ENCODE results near the gene FOXD4L6.
"Not testable (repeated sequence)": the region's sequence is repeated elsewhere in the genome, so short reads cannot be mapped to it uniquely, and the experiment has no call there.

The FOXD4L6 gene

DNA sequence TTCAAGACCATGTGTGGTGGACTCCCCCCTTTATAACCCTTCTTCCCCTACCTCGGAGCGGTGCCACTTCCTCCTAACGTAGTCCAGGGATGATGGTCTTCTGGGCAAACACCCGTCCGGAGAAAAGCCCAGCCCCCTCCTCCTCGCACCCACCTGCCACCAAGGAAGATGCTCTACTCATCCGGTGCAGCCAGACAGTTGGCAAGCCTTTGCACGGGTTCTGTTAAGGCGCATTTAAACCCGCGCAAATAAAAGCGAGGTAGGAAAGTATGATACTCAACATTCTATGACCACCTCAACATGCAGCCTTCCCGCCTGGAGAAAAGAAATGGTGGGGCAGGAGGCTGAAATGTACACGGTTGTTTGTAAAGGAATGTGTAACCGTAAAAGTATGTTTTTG is at the start of gene FOXD4L6:
Gene FOXD4L6, minus strand, starts transcription at position 101 of the 400 bp plus-strand sequence. CDS start 298 bp downstream, outside the sequence.
- not testable (repeated sequence) for DNase-seq (ENCODE audit: low spot score)

DNA sequence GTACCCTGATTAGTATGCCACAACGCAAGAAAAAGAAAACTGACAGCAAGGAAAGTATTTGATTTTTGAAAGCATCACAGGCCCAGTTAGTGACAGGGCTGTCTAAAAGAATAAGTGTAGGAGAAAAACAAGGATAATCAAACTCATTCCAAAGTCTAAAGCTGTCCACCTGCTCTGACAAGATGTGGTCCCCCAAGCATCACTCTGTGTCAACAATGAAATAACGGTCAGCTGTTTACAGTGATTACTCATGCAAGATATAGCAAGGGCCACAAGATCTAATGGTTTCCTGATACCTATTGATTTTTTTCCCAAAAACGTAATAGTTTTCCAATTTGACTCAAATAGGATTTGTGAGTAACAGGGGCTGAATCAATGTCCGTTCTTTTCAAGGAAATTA is 46.5 kb upstream of the FOXD4L6 start:
- not testable (repeated sequence) for DNase-seq (ENCODE audit: low spot score)

DNA sequence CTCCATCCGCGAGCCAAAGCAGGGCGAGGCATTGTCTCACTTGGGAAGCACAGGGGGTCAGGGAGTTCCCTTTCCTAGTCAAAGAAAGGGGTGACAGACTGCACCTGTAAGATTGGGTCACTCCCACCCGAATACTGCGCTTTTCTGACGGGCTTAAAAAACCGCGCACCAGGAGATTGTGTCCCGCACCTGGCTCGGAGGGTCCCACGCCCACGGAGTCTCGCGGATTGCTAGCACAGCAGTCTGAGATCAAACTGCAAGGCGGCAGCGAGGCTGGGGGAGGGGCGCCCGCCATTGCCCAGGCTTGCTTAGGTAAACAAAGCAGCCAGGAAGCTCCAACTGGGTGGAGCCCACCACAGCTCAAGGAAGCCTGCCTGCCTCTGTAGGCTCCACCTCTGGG is 21.6 kb upstream of the FOXD4L6 start:
- DNase-seq (ENCODE audit: low spot score), result not testable (repeated sequence)

DNA sequence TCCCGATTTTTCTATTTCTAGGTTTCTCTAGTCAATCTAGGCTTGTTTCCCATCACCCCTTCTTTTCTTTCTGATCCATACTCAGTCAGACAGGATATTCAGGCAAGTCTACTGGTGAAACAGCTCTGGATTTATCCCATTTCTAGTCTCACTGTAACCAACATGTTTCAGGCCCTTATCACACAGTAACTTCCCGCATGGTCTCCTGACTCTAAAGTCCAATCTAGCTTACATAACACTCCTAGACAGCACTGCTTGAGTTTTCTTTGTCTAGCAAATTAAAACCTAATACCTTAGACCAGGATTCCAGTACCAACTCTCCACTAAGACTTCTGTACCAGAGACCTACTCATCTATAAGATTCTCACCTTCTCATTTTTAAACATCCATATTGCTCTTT is 13.4 kb upstream of the FOXD4L6 start:
- not testable (repeated sequence) for DNase-seq (ENCODE audit: low spot score)

DNA sequence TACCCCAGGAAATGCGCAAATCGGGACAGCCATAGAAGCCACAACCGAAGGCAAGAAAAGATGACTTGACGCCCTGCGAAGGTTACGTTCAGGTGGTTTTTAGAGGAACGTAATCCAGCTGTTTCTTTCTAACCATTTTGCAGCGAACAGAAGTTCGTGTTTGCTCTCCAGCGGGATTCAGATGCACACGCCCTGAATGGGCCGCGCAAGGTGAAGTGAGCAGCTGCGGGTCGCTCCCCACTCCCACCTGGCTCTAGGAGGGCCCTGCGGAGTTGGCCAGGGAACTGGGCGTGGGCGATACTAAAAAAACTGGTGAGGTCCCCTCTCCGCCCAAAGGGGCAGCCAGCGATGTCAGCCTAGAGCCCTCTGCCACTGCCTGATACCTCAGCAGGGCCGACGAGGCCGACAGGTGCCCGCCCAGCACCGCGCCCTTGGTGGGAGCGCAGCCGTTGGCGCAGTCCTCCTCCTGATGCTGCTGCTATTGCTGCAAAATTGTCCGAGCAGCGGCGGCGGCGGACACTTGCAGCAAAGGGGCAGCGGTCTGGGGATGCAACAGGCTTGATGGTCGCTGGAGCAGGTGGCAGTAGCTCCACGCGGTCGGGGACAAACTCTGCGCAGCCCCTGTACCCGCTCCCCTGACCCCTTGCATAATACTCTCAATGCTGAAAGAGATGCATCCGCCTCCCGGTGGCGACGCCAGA is 1.6 kb downstream of the FOXD4L6 start:
- not testable (repeated sequence) for DNase-seq (ENCODE audit: low spot score)

DNA sequence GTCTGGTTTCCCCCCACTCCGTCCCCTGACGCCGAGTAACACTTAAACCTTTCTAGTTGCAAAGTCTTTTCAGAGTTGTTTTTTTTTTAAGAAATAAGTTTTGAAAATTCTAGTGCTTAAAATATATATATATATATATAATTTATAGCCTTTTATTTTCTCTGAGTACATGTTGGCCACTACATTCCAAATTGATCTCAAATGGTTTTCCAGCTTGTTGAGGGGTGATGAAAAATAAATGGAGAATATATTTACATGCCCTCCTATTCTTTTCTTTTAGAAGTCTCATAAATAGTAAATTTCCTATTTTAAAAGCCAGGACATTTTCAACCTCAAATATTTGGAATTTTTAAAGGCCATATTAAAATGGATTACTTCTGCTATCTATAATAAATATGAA is 2.5 kb downstream of the FOXD4L6 start:
- not testable (repeated sequence) for DNase-seq (ENCODE audit: low spot score)

DNA sequence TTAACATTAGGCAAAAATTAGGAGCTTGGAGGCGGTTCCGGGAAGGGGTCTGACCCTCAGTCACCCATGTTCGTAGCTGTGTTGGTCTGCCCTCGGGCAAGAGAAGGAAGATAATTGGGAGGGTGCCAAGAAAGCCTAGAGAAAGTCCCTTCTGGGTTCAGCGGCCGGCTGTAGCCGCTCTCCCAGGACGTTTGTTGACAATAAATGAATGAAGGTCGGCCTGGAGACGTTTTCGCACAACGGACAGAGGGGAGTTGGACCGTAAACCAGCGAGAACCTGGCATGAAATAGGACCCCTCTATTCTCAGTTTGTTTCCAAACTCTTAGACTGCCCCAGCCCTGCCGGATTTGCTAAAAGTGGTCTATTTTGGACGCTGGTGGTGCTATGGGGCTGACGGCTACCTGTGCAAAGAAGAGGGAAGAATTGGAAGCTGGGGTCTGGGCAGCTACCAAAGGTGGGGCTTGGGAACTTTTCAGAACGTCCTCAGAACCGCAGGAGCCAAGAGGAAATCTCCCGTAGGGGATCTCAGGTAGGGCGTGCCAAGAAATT is 3.3 kb downstream of the FOXD4L6 start:
- not testable (repeated sequence) for DNase-seq (ENCODE audit: low spot score)

DNA sequence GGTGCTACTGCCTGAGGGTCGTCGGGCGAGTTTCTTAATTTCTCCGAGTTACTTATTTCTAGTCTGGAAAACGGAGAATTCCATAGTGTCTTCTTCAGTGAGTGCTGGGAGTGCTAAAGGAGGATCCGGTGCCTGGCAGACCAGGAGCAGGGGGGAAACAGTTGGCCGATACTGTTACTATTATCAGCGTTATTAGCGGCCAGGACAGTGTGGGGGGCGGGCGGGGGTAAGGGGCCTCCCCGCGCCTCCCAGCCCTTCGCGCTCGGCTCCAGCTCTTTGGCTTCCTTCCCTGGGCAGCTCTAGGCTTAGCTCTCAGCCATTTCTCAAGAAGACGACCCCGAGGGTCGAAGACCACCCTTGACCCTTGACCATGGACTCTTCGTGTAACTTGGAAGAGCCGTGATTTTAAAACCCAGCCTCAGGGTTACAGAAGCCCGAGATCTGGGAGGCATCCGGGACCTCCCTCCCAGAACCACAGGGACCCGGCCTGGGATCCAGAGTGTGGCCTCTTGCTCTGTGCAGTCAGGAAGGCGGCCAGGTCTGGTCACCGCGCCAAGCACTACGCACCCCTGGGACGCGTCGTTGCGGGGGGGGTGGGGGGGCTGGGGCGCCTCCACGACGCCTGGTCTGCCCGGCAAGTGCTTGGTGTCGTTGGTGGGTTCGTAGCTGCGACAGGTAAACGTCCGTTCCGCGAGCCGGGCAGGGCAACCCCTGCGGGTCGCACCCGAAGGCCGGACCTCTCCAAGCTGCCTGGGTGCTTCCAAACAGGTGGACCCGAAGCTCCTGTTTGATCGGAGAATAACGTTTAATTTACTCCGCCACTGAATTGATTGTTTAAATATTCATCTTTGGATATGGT is 4.0 kb downstream of the FOXD4L6 start:
- not testable (repeated sequence) for DNase-seq (ENCODE audit: low spot score)

DNA sequence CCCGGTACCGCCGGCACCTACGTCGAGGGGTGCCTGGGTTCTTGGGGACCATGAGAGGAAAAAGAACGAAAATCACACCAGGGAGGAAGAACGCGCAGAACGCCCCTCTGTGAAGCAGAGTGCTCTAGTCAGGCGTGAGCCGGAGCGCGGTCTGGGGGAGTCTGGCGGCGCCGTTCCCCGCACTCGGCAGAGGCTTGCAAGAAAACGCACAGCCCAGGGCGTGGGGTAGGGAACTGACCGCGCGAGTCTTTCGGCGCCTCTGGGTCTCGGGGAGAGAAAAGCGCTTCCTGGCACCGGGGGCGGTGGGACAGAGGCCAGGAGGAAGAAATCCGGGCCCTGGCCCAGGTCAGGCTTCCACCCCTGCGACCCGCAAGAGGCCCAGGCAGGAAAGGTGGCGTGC is 4.7 kb downstream of the FOXD4L6 start:
- DNase-seq (ENCODE audit: low spot score), result not testable (repeated sequence)

DNA sequence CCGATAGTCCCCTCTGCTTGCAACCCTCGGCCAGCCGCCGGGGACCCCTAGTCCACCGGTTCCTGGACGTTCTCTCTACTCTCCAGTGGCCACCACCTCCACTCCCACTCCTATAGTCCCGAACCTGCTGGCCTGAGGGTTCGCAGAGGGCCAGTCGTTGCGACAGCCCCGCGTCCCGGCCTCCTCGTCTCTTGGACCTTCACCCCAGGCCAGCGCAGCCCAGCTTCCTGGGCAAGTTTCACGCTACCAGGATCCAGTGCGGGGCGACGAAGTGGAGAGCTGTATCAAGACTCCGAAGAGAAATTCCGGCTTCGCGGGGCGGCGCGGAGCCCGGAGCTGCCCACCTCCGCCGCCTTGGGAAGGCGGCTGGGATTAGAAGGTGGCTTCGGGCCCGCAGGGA is 5.1 kb downstream of the FOXD4L6 start:
- not testable (repeated sequence) for DNase-seq (ENCODE audit: low spot score)

DNA sequence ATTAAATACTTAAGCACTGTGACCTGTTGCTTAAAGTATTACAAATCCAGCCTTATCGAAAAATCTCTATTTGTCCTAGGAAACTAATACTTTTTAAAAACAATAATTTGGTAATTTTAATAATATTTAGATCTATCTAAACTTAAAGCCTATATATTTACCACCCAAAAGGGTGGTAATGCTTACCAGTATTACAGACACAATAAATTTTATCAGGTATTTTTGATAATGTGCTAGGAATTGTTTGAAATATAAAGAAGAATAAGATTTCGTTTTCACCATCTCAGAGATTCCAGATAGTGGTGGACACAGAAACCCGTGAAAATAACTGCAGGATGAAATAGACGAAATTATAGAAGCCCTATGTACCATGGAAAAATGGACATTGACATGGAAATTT is 7.8 kb downstream of the FOXD4L6 start:
- DNase-seq (ENCODE audit: low spot score), result not testable (repeated sequence)

DNA sequence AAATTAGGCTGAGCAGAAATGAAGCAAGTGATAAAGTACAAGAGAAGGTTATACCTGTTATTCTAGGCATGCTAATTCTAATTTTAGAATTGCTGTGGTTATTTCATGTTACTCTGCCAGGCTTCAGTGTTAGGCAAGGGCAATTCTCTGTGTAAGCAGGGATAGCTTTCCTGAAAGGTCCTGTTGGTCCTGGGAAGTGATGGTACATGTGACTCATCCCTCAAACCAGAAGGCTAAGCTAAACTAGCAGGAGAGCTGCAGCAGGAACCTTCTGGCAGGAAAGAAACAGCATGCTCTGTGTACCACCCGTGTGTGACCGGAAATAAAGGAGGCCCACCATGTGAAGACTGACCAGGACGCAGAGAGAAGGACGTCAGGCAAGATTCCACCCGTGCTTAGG is 8.8 kb downstream of the FOXD4L6 start:
- DNase-seq (ENCODE audit: low spot score), result not testable (repeated sequence)

DNA sequence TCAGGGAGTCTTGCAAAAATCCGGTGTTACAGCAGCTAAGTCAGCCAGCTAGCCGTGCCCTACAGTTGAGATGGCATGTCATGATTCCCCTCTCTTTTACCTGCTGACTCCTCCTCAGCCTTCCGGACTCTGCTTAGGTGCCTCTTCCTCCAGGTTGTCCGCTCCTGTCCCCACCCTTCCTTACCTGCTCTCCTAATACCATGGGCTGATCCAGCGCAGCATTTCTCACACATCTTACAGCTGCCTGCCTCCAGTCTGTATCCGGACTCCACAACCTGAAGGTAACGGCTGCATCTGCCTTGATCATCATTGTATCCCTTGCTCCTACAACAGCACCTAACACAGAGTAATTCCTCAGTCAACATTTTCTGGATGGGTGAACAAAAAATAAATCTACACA is 9.2 kb downstream of the FOXD4L6 start:
- DNase-seq (ENCODE audit: low spot score), result not testable (repeated sequence)

DNA sequence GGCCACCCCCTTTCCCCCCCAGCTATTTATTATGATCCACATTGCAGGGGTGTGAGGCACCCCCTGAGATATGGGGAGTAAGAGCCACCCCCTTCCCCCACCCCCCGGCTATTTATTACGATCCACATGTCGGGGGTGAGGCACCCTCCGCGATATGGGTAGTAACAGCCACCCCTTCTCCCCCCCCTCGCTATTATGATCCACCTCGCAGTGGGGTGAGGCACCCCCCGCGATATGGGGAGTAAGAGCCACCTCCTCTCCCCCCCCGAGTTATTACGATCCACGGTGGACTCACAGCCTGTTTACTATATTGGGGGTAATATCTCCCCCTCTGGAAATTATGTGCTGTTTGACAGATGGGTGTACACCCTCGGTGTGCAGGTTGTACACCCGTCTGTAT is 15.1 kb downstream of the FOXD4L6 start:
- DNase-seq (ENCODE audit: low spot score), result not testable (repeated sequence)

DNA sequence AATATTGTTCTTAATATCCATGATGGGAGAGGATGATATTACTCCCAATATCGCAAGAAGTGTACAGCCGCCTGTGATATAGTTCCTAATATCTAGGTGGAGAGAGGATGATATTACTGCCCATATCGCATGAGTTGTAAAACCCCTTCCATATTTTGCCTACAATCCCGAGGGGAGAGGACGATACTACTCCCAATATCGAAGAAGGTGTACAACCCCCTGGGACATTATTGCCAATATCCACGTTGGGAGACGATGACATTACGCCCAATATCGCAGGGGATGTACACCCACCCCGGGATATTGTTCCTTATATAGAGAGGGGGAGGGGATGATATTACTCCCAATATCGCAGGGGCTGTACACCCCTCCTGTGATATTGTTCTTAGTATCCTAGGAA is 17.1 kb downstream of the FOXD4L6 start:
- DNase-seq (ENCODE audit: low spot score), result not testable (repeated sequence)

DNA sequence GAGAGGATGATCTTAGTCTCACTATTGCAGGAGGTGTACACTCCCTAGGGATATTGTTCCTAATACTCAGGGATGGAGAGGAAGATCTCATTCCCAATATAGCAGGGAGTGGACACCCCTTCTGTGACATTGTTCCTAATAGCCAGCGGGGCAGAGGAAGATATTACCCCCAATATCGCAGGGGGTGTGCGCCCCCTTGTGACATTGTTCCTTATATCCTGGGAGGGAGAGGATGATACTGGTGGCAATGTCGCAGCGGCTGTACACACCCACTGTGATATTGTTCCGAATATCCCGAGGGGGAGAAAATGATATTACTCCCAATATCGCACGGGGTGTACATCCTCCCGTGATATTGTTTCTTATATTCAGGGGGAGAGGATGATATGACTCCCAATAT is 17.6 kb downstream of the FOXD4L6 start:
- not testable (repeated sequence) for DNase-seq (ENCODE audit: low spot score)

DNA sequence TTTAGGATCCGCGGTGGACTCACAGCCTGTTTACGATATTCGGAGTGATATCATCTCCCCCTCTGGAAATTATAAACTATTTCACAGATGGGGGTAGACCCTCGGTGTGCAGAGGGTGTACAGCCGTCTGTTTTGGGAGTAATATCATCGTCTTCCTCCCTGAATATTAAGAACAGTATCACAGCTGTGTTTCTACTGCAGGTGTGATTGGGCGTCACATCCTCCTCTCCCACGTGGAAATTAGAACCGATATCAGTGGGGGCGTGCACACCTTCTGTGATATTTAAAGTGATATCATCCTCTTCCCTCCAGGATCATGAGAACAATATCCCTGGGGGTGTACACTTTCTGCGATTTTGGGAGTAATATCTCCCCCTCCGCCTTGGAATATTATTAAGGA is 19.2 kb downstream of the FOXD4L6 start:
- not testable (repeated sequence) for DNase-seq (ENCODE audit: low spot score)

DNA sequence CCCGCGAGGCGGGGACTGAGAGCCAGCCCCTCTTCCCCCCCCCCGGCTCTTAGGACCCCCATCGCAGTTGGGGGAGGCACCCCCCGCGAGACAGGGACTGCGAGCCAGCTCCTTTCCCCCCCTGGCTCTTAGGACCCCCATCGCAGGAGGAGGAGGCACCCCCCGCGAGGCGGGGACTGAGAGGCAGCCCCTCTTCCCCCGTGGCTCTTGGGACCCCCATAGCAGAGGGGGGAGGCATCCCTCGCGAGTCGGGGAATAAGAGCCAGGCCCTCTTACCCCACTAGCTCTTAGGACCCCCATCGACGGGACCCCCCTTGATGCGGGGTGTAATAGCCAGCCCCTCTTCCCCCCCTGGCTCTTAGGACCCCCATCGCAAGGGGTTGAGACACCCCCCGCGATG is 19.7 kb downstream of the FOXD4L6 start:
- DNase-seq (ENCODE audit: low spot score), result not testable (repeated sequence)

DNA sequence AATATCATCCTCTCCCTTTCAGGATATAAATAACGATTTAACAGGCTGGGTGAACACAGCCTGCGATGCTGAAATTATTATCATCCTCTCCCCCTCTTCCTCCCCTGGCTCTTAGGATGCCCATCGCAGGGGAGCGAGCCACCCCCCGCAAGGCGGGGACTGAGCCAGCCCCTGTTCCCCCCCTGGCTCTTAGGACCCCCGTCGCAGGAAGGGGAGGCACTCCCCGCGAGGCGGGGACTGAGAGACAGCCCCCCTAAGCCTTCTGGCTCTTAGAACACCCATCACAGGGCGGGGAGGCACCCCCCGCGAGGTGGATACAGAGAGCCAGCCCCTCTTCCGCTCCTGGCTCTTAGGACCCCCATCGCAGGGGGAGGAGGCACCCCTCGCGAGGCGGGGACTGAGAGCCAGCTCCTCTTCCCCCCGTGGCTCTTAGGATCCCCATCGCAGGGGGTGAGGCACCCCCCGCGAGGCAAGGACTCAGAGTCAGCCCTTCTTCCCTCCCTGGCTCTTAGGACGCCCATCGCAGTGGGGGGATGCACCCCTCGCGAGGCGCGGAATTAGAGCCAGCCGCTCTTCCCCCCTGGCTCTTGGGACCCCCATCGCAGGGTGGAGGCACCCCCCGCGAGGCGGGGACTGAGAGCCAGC is 21.9 kb downstream of the FOXD4L6 start:
- DNase-seq (ENCODE audit: low spot score), result not testable (repeated sequence)

DNA sequence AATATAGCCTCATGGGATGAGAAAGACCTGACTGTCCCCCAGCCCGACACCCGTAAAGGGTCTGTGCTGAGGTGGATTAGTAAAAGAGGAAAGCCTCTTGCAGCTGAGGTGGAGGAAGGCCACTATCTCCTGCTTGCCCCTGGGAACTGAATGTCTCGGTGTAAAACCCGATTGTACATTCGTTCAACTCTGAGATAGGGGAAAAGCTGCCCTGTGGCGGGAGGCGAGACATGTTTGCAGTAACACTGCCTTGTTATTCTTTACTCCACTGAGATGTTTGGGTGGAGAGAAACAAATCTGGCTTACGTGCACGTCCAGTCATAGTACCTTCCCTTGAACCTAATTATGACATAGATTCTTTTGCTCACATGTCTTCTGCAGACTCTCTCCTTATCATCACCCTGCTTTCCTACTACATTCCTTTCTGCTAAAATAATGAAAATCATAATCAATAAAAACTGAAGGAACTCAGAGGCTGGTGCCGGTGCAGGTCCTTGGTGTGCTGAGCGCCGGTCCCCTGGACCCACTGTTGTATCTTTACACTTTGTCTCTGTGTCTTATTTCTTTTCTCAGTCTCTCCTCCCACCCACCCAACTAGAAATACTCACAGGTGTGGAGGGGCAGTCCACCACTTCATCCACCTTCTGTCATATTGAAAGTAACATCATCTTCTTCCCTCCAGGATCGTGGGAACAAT is 22.8 kb downstream of the FOXD4L6 start:
- DNase-seq (ENCODE audit: low spot score), result not testable (repeated sequence)

DNA sequence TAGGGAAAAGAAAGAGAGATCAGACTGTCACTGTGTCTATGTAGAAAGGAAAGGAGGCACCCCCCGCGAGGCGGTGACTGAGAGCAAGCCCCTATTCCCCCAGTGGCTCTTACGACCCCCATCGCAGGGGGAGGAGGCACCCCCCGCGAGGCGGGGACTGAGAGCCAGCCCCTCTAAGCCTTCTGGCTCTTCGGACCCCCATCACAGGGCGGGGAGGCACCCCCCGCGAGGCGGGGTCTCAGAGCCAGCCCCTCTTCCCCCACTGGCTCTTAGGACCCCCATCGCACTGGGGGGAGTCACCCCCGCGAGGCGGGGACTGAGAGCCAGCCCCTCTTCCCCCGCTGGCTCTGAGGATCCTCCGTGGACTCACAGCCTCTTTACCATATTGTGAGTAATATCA is 23.9 kb downstream of the FOXD4L6 start:
- DNase-seq (ENCODE audit: low spot score), result not testable (repeated sequence)

DNA sequence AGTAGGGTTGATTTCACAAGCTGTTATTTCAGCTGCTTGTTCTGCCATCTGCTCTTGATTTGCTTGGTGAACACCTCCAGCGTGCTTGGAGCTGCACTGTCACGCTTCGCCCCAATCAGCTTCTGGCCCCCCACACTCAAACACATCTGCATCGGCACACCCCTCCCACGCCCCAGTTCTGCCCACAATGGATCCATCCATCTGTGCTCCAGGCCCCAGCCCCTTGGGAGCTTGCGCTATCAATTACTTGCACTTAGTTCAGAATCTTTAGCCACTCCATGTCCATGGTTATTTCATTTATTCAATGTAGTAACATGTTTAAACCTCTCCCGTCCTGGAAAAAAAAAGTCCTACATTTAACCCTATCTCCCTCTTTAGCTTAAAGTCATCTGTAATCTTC is 28.0 kb downstream of the FOXD4L6 start:
- DNase-seq (ENCODE audit: low spot score), result not testable (repeated sequence)
